ENCODE measurements around the gene FAM83G.
"Not testable (repeated sequence)": the region's sequence is repeated elsewhere in the genome, so short reads cannot be mapped to it uniquely, and the experiment has no call there.

The FAM83G gene, protein sequence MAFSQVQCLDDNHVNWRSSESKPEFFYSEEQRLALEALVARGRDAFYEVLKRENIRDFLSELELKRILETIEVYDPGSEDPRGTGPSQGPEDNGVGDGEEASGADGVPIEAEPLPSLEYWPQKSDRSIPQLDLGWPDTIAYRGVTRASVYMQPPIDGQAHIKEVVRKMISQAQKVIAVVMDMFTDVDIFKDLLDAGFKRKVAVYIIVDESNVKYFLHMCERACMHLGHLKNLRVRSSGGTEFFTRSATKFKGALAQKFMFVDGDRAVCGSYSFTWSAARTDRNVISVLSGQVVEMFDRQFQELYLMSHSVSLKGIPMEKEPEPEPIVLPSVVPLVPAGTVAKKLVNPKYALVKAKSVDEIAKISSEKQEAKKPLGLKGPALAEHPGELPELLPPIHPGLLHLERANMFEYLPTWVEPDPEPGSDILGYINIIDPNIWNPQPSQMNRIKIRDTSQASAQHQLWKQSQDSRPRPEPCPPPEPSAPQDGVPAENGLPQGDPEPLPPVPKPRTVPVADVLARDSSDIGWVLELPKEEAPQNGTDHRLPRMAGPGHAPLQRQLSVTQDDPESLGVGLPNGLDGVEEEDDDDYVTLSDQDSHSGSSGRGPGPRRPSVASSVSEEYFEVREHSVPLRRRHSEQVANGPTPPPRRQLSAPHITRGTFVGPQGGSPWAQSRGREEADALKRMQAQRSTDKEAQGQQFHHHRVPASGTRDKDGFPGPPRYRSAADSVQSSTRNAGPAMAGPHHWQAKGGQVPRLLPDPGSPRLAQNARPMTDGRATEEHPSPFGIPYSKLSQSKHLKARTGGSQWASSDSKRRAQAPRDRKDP
- total RNA-seq: 17.7 to 91.8 (median 88.6) reads per million in 3 experiments

DNA sequence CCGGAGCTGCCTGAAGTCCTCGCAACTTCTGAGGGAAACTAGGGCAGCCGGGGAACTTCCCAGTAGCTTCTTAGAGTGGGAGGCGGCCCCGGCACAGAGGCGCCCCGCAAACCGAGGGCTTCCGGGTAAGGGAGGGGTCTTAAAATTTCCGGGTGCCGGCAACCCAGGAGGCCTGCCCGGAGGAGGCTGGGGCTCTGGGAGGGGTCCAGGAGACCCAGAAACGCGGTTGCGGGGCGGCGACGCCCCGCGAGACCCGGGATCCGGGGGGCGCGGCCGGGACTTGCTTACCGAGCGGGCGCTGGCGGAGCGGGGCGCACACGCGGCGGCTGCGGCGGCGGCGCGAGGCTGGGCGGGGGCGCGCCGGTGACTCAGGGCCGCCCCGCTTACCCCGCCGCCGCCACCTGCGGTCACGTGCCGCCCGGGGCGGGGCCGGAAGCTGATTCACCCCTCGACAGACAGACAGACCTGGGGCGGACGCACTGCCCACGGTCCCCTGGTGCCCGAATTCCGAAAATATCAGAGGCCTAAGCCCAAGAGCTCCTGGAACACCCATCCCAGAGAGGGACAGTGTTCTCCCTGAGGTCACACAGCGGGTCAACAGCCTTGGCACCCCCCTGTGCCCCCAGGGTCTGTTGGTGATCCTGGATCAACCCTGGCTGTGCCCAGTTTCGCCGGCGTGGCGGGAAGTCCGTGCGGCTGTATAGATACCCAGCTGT is at the start of gene FAM83G:
Gene FAM83G, minus strand, starts transcription at position 344 of the 716 bp plus-strand sequence. CDS start 723 bp downstream, outside the sequence.
- peak; percentile 82 for DNase-seq

DNA sequence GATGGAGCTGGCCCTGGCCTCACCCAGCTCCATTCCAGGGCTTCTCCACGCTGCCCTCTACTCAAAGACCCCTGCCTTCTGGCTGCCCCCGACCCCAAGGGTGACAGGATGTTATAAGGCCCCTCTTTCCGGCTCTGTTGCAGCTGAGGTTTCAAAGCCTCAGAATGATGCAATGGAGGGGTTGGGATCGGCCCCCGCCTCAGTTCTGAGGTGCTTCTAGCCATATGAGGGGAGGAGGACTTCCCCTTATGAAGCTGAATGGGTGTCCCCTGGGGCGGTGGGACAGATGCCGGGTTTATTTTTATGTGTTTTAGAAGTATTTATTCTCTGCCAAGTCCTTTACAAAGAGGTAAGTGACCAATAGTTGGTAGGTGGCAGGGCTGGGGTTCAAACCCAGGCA is 44.3 kb upstream of the FAM83G start:
- DNase-seq: not testable (repeated sequence)

DNA sequence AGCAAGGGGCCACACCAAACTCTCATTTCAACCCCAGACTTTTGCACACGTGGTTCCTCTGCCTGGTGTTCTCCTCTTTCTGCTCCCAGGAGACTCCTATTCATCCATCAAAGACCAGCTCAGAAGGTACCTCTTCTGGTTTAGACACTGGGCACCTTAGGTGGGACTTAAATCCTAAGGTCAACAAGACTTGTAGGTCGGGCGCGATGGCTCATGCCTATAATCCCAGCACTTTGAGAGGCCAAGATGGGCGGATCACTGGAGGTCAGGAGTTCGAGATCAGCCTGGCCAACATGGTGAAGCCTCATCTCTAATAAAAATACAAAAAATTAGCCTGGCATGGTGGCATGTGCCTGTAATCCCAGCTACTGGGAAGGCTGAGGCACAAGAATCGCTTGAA is 42.9 kb upstream of the FAM83G start:
- DNase-seq: not testable (repeated sequence)

DNA sequence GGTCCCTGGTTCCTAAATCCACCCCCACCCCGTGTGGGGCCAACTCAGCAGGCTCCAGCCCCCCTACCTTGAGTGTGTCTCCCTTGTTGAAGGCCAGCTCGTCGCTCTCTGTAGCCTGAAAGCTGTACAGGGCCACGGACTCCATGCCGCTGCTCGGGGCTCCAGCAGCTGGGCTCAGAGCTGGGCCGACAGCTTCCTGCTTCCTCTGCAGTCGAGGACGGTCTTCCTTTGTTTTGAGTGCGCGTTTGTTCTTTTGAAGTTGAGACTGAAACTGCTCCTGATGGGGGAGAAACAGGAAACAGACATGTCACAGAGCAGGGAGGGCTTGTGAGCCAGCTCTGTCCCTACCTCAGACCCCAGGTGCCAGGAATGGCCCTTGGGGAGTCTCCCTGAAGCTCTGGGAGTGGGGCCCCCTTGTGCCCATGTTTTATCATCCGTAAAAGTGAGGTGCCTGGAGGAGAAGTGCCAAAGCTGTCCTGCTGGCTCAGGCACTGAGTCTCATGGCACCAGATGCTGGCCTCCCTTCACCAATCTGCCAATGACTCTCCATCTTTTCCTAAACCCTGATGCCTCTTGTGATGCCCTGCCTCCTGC is 42.3 kb upstream of the FAM83G start, which contains the start of gene GRAP:
Gene GRAP, minus strand, starts transcription at position 176 of the 594 bp plus-strand sequence. Its CDS starts 31 bp downstream, at position 145.
- not testable (repeated sequence) for DNase-seq

DNA sequence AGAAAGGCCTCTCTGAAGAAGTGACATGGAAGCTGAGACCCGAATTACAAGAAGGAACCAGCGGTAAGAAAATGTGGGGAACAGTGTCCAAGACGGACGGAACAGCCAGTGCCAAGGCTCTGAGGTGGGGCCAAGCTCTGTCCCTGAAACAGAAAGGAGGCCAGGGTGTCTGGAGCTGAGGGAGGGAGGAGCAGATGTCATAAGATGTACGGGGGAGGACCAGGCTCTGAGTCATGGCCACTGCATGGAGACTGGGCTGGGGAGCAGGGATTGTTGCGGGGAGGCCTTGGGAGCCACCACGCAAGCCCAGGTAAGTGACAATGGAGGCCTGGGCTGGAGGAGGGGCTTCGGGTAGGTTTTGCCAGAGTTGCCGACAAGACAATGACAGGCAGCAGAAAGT is 40.1 kb upstream of the FAM83G start:
- not testable (repeated sequence) for DNase-seq

DNA sequence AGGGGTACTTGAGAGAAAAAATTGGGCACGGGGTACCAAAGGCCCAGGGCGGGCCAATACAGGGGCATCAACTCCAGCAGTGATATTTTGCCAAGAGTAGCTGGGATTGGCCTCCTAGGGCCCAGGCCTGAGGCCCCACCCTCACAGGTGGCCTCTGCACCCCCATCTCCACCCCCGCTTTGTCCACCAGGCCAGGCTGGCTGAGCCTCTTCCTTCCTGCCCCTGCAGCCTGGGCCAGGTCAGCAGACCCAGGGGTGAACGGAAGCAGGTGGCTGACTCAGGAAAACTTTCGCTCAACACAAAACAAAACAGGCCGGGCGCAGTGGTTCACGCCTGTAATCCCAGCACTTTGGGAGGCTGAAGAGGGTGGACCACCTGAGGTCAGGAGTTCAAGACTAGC is 38.5 kb upstream of the FAM83G start:
- DNase-seq: not testable (repeated sequence)

DNA sequence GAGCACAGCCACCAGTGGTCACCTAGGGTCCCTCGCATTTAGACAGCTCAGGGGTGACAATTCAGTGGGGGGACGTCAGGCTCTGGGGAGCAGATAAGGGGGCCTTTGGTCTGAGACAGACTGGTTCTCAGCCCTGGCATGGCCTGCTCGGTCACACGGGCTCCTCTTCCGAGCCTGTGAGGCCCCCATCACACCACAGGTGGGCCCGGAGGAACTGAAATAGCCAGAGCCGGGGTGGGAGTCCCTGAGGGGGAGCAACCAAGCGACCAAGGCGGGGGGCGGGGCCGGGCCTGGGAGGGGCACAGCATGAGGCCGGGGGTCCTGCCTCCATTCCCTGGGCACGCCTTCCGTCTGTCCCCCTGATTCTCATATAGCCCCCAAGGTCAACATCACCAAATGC is 37.8 kb upstream of the FAM83G start:
- not testable (repeated sequence) for DNase-seq

DNA sequence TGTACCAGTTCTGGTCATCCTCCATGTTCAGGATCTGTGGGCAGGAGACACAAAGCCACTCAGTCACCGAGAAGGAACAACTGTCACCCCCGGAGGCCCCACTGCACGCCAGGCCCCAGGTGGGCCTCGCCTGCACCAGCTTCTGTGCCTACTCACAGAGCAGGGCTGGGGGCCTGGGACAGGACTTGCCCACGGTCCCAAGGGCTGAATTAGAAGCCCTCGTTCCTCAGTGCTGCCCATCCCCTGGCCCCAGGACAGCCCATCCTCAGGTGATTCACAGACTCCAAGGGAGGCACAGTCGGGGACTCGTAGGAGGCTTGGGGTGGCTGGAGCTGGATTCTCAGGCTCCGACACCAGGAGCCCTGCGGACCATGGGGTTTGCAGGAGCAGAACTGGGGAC is 37.3 kb upstream of the FAM83G start:
- not testable (repeated sequence) for DNase-seq

DNA sequence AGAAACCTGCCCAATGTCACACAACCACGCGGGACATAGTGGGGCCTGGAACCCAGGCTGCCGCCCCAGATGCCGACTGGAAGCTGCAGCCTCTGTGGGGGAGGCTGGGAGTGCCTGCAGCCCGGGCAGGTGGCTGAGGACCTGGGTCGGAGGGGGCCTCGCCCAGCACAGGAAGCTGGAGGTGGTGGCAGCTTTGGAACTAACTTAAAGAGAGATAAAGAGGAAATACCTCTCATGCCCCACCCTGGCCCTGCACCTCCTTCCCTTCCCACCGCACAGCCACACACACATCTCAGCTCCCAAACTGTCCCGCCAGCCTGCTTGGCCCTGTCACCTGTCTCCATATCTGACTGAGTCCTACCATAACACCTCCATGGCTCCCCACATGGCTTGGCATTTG is 35.8 kb upstream of the FAM83G start:
- not testable (repeated sequence) for DNase-seq

DNA sequence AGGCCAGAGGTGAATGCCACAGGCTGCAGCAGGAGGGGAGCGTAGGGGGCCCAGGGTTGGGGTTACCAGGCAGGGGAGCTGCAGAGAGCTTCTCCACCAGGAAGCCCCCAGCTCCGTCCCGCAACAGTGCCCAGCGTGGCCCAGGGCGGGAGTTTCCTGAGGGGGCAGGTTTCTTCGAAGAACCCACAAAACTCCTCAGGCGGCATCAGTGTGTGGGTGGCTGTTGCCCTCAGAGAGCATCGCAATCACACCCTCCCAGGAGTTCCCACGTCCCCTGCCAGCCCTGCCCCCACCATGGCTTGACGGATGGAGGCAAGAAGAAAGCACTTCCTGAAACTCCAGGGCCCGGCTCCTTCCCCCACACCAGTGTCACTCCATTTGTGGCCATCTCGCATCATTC is 34.2 kb upstream of the FAM83G start:
- not testable (repeated sequence) for DNase-seq

DNA sequence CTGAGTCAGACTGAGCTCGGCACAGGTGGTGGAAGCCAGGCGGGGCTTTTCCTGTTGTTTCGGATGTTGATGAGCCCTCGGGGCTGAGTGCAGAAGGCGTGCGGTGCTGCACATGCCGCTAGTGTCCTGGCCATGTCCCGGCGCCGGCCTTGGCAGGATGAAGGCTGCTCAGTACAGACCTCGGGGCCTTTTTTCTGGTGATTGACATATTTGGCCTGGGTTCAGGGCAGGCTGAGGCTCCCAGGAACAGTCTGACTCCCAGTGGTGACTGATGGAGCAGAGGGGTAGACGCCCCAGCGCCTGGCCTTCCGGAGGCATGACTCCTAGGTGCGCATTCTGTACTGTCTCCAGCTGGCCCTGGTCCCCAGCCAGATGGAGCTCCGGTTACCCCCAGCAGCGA is 33.4 kb upstream of the FAM83G start:
- not testable (repeated sequence) for DNase-seq

DNA sequence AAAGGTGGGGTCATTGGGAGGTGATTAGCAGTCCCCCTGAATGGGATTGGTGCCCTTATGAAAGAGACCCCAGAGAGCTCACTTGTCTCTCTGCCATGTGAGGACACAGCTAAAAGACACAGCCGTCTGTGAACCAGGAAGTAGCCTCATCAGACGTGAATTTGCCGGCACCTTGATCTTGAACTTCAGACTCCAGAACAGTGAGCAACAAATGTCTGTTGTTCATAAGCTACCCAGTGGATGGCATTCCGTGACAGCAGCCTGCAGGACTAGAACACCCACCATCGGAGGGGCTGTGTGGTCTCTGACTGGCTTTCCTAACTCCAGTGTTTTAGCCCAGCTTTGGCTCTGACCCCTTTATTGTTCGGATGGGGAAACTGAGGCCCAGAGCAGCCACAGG is 33.0 kb upstream of the FAM83G start:
- DNase-seq: not testable (repeated sequence)

DNA sequence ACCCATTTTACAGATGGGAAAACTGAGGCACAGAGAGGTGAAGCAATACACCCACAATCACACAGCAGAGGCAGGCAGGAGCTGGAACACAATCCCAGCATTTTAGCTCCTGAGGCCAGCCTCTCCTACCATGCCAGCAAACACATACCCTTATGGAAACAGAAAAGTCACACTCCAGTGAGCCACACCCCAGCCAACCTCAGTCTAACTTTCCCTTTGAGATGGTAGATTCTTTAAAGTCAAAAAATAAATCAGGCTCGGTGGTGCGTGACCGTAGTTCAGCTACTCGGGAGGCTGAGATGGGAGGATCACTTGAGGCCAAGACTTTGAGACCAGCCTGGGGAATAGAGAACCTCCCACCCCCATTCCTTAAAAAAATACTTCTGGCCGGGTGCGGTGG is 31.6 kb upstream of the FAM83G start:
- not testable (repeated sequence) for DNase-seq

DNA sequence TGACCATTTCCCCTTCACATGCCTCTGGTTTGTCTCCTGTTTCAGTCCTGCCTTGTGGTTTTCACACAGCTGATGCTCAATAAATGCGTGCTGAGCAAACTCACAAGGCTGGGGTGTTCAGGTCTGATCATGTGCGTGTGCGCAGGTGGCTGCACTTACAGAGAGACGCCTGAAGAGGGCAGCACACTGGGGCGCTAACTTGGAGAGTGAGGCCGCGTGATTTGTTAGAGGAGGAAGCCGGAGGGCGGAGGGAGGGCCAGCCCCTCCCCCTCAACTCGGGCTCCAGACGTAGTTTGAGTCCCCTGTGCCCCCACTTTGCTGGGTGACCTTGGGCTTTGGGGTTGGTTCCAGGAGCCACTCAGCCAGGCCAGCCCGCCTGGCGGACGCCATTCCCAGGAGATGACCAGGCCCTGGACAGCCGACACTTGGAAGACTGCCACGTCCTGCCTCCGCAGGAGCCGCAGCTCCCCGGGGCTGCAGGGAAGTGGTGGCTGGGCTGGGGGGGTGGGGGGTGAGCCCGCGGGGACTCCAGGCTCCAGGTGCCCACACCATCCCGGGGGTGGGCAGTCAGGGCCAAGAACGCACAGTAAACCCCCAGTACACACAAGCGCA is 27.9 kb upstream of the FAM83G start:
- not testable (repeated sequence) for DNase-seq

DNA sequence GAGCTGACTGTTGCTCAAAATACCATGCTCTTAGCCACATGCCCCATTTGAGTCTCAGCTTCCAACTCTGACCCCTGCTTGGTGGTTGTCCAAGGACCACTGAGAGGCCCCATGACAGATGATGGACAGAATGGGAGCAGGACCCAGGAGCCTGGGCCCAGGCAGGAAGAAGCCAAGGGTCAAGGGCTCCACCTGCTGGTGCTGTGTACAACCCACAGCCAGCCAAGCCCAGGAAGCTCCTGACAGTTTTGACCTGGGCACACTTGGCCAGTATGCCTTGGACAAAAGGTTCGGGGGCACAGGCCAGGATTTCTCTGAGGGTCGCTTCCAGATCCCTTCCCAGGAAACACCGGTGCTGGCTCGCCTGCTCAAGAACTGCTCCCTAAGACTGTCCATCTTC is 27.2 kb upstream of the FAM83G start:
- not testable (repeated sequence) for DNase-seq

DNA sequence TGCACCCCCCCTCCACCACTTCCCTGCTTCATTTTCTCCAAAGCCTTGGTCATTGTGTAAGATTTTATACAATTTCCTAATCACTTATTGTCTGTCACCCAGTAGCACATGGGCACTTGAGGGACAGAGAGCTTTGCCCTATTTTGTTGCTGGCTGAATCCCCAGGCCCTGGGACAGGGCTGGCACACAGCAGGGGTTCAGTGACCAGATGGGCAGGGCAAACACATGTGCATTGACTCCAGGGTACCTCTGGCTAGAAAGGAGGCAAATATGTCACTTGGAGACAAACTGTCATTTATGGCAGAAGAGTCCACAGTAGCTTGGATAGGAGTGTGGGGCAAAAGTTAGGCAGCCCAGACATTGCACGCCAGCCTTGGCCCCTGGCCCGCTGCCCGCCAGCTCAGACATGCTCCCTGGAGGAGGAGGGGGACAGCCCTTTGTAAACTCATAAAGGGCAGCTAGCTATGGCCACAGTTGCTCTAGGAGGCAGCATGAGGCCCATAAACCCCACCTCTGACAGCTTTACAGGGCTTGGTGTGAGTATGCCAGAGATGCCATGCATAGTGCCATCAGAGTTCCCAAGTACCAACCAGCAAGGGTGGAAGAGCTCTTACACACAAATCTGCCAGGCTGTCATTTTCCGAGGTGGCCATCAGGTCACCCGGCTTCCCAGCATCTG is 26.3 kb upstream of the FAM83G start:
- not testable (repeated sequence) for DNase-seq

DNA sequence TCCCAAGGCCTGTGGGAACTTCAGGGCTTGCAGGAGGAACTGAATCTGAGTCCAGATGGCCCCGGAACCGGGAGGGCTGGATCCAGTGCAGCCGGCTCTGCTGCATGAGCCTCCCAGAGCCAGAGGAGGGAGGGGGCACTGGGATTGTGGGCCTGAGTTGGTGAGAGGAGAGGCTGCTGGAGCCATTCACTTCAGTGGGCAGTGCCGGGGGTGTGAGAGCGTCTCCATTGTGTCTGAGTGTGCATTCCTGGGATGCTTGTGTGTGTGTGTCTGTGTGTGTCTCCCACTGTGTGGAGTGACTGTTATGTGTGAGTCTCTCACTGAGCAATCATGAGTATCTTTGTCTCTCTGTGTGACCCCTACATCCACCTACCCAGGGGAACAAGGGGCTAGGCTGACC is 25.2 kb upstream of the FAM83G start:
- DNase-seq: not testable (repeated sequence)

DNA sequence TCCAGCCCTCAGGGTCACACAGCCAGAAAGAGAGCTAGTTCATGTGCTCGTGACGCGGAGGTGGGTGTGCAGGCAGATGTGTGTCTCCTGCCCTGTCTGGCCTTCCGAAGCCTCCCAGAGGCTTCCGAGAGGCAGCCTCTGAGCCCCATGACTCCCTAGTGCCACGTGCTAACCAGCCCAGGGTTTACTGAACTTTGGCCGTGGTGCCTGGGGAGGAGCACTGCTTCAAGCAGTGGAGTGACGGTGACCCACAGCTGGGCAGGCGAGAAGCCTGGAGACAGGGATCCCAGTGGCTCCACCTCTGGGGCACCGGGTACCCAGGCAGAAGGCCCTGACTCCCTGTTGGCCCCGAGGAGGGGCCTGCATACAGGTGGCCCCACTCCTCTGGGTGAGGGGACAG is 24.1 kb upstream of the FAM83G start:
- DNase-seq: not testable (repeated sequence)

DNA sequence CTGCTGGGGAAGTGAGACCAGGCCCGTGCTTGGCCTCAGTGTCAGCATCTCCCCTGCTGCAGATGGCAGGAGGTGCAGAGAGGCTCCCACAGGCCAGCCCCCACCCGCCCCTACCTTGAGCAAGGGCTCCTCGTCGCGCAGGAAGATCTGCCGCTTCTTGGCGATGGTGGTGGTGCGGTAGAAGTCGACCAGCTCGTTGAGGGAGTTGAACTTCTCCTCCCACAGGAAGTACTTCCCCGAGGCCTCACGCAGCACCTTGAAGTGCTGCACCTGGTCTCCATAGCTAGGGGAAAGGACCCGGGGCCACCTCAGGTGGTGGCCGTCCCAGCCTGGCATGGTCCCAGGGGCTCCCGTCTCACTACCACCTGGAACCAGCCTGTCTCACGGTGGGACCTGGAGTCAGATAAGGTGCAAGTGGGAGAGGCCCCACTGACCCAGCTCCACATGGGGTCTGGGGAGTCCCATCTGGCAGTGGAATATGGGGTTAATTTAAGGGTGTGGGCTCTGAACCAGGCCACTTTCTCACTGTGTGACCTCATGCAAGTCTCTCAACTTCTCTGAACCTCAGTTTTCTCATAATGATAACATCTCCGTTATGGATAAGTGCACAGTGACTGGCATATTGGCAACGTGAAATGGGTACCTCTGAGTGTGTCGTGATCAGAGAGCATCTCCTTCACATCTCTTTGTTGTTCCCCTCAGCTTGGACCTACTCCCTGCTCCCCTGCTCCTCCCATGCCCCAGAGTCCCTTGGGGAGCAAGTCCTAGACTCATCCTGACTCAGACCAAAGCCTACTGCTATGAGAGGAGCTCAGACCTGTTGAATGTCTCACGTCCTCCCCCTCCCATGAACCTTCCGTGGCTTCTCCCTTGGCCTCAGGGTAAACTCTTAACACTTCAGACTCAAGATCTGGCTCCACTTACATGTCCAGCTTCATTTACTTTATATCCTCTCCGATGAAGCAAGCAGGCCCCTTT is 19.8 kb upstream of the FAM83G start:
- DNase-seq: peak; percentile 17
